ENCODE results near the gene ARID1A. TPM values are rescaled to one million over a fixed set of nuclear protein-coding genes. Genes with fewer than 3 reads are reported as not detected.

ARID1A gene
- total RNA-seq, 2 donors from 2014 or later: 49.6 to 76.2 TPM

DNA sequence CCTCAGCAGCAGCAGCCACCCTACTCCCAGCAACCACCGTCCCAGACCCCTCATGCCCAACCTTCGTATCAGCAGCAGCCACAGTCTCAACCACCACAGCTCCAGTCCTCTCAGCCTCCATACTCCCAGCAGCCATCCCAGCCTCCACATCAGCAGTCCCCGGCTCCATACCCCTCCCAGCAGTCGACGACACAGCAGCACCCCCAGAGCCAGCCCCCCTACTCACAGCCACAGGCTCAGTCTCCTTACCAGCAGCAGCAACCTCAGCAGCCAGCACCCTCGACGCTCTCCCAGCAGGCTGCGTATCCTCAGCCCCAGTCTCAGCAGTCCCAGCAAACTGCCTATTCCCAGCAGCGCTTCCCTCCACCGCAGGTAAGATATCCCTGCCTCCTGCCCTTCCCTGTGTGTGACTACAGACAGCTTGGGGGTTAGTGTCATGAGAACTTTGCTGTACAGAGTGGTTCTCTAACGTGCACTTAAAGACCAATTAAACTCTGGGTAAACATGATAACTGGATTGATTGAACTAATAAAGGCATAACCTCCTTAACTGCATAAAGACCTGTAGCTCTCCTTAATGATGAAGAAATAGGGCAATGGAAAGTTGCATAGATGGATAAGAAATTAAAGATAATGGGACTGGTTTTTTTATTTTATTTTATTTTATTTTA lies 35.6 kb downstream of the ARID1A start:
- H3K9ac ChIP-seq (ENCODE audit: low read depth in 2 of 2, low read length in 2 of 2): no peak overlapping the region
- intact Hi-C loops (cut with DNase I): no loop called here
- no peak overlapping the region for H3K4me3 ChIP-seq
- no peaks in the 10 kb centered on the region for H3K27me3 ChIP-seq
- peaks cover 18% of the 10 kb centered on the region for H3K36me3 ChIP-seq
- no peak for TF ChIP-seq CTCF (IDR thresholded peaks at IDR 0.05)
- H3K27ac ChIP-seq: no peak overlapping the region
- H3K4me1 ChIP-seq: no peaks in the 10 kb centered on the region
- no peaks in the 10 kb centered on the region for H3K9me3 ChIP-seq
- DNase-seq: no peak

- no peak overlapping the region for H3K9ac ChIP-seq (ENCODE audit: low read depth in 2 of 2, low read length in 2 of 2)
- DNase-seq: no peak
- H3K27ac ChIP-seq: no peak overlapping the region
- H3K9me3 ChIP-seq: no peaks in the 10 kb centered on the region
- no peak for TF ChIP-seq CTCF (IDR thresholded peaks at IDR 0.05)
- no peaks in the 10 kb centered on the region for H3K4me1 ChIP-seq
- no peak overlapping the region for H3K4me3 ChIP-seq
- H3K36me3 ChIP-seq: peaks cover 18% of the 10 kb centered on the region
- intact Hi-C loops (cut with DNase I): no loop called here
- no peaks in the 10 kb centered on the region for H3K27me3 ChIP-seq
Observed at GRCh38 chr1:26733392-26733791, 37.6 kb downstream of the ARID1A start.

- intact Hi-C loops (cut with DNase I): no loop called here
- no peak for DNase-seq
- no peaks in the 10 kb centered on the region for H3K9me3 ChIP-seq
- no peaks in the 10 kb centered on the region for H3K27me3 ChIP-seq
- no peak overlapping the region for H3K27ac ChIP-seq
- peaks cover 18% of the 10 kb centered on the region for H3K36me3 ChIP-seq
- no peak overlapping the region for H3K9ac ChIP-seq (ENCODE audit: low read depth in 2 of 2, low read length in 2 of 2)
- H3K4me3 ChIP-seq: no peak overlapping the region
- no peak for TF ChIP-seq CTCF (IDR thresholded peaks at IDR 0.05)
- H3K4me1 ChIP-seq: no peaks in the 10 kb centered on the region
Observed at GRCh38 chr1:26733982-26734381, 38.2 kb downstream of the ARID1A start.

DNA sequence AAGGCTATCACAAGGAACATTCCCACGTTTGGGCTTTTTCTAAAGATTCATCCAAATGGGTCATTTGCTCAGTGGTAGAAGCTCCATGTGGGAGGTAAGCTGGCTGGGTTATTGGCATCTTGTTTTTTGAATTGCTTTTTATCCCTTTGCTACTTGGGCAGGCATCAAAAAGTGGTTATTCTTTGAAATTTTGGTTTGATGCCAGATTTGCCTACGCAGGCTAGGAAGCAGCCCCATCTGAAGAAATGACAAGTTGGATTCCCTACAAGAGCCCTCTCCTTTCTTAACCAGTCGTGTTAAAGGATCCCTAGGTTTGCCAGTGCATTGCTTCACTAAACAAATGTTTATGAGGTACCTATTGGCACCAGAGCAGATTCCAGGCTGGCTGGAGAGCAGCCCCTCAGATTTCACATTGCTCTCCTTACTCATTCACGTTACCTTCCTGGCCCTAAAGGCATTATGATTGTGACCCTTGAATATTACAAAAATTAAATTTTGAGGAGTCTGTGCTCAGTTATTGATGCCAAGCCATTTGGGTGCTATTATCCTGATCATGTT lies 38.8 kb downstream of the ARID1A start:
- no peak for DNase-seq
- intact Hi-C loops (cut with DNase I): no loop called here
- no peak overlapping the region for H3K4me3 ChIP-seq
- peaks cover 16% of the 10 kb centered on the region for H3K36me3 ChIP-seq
- no peak for TF ChIP-seq CTCF (IDR thresholded peaks at IDR 0.05)
- H3K27me3 ChIP-seq: no peaks in the 10 kb centered on the region
- no peak overlapping the region for H3K27ac ChIP-seq
- no peaks in the 10 kb centered on the region for H3K4me1 ChIP-seq
- no peak overlapping the region for H3K9ac ChIP-seq (ENCODE audit: low read depth in 2 of 2, low read length in 2 of 2)
- no peaks in the 10 kb centered on the region for H3K9me3 ChIP-seq

DNA sequence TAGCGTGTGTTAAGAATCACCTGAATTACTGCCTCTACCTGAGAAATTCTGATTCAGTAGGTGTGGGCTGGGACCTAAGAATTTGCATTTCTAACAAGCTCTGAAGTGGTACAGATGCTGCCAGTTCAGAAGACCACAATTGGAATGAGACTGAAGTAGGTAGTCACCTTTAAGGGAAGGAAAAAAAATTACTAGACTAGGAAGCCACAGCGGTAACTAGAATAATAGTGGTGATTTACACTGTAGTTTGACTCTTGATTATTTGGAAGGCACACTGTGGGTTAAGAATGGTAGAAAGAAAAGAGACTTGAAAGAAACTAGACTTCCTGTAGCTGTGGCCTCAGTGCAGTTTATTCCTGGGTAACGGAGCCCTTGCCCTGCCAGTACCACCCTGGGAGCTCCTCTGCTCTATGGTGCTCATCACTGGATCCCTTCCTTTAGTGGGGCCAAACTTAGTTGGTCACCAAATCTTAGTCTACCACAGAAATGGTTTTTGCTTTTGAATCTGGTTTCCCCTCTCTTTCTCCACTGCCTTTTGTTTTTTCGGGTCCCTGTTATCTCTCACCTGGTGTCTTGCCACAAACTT lies 43.6 kb downstream of the ARID1A start:
- Histone ChIP-seq H3K36me3 (no peaks in the 10 kb centered on the region), H3K9ac (ENCODE audit: low read depth in 2 of 2, low read length in 2 of 2) (no peak overlapping the region), H3K4me1 (peaks cover 3% of the 10 kb centered on the region), H3K9me3 (no peaks in the 10 kb centered on the region), H3K27ac (no peak overlapping the region), H3K4me3 (no peak overlapping the region), H3K27me3 (no peaks in the 10 kb centered on the region)
- intact Hi-C loops (cut with DNase I): no loop called here
- DNase-seq: no peak
- no peak for TF ChIP-seq CTCF (IDR thresholded peaks at IDR 0.05)
